GM21529 (cell line): ENCODE measurements around the gene BRCA2.

Experiments used
- ATAC-seq: cut with Tn5 transposase; IDR thresholded peaks from one replicate; pipeline ENCODE4 v1.9.1; 2021; ENCODE audit not compliant: unreplicated experiment

BRCA2 gene

GRCh38 chr13:32378012-32378411 is 62.7 kb downstream of the BRCA2 start:
- no peak for ATAC-seq

GRCh38 chr13:32381539-32381938 is 66.2 kb downstream of the BRCA2 start:
- ATAC-seq, result no peak

GRCh38 chr13:32383836-32384618 is 68.7 kb downstream of the BRCA2 start:
- ATAC-seq, result no peak

- ATAC-seq, result no peak
These were observed 69.4 kb downstream of the BRCA2 start for GRCh38 chr13:32384702-32385101.

- ATAC-seq, result no peak
These were observed 70.1 kb downstream of the BRCA2 start for GRCh38 chr13:32385410-32385809.

- peak; percentile 67 for ATAC-seq
These were observed 74.7 kb downstream of the BRCA2 start for GRCh38 chr13:32390048-32390447.

GRCh38 chr13:32390484-32390883 is 75.2 kb downstream of the BRCA2 start:
- no peak for ATAC-seq

GRCh38 chr13:32391101-32391619 is 75.9 kb downstream of the BRCA2 start:
- ATAC-seq, result no peak

GRCh38 chr13:32403108-32403507 is 87.8 kb downstream of the BRCA2 start:
- ATAC-seq, result no peak

- ATAC-seq, result peak; percentile 73
These were observed 92.5 kb downstream of the BRCA2 start for GRCh38 chr13:32407854-32408253.

GRCh38 chr13:32408296-32409000 is 93.1 kb downstream of the BRCA2 start:
- ATAC-seq, result no peak

GRCh38 chr13:32409001-32409313 is 93.6 kb downstream of the BRCA2 start:
- ATAC-seq, result no peak

- no peak for ATAC-seq
These were observed 94.5 kb downstream of the BRCA2 start for GRCh38 chr13:32409561-32410421.

GRCh38 chr13:32413284-32413683 is 98.0 kb downstream of the BRCA2 start:
- no peak for ATAC-seq

- ATAC-seq, result no peak
These were observed 99.3 kb downstream of the BRCA2 start for GRCh38 chr13:32414580-32414979.

- no peak for ATAC-seq
These were observed 99.7 kb downstream of the BRCA2 start for GRCh38 chr13:32415019-32415418.

GRCh38 chr13:32417995-32418394 is 102.7 kb downstream of the BRCA2 start:
- no peak for ATAC-seq

GRCh38 chr13:32419862-32420261 is 104.6 kb downstream of the BRCA2 start:
- no peak for ATAC-seq

GRCh38 chr13:32423592-32423991 is 108.3 kb downstream of the BRCA2 start:
- ATAC-seq, result no peak

GRCh38 chr13:32425158-32425557 is 109.8 kb downstream of the BRCA2 start:
- ATAC-seq, result no peak

- ATAC-seq, result peak; percentile 15
These were observed 111.1 kb downstream of the BRCA2 start for GRCh38 chr13:32426191-32426989.
